Keratinocyte (primary cell): ENCODE results near the gene FHIT. TPM values are rescaled to one million over a fixed set of nuclear protein-coding genes. Genes with fewer than 3 reads are reported as not detected.

Experiments
- DNase-seq: peaks from one replicate; pipeline ENCODE4 v3.0.0-alpha.2; 2011; ENCODE audit warnings: low read depth, missing footprints, low spot score
- FAIRE-seq: peaks from 2 replicates; lab custom pipeline; 2011; peaks lifted over from hg19 to GRCh38; lab: Jason Lieb, UNC
- H2AFZ ChIP-seq: 2 replicates; pipeline ENCODE4 v1.6.0; 2012; ENCODE audit warnings: low read length, control low read depth, inconsistent platforms; ENCODE audit not compliant: control insufficient read depth
- H3K27ac ChIP-seq: 2 replicates; pipeline ENCODE4 v1.5.1; 2011; ENCODE audit warnings: low read length; ENCODE audit not compliant: control insufficient read depth, insufficient read depth
- H3K27me3 ChIP-seq: 3 replicates; pipeline ENCODE4 v1.6.0; 2011; ENCODE audit warnings: low read length; ENCODE audit not compliant: control insufficient read depth, insufficient read depth; ENCODE audit errors: extremely low read depth
- H3K36me3 ChIP-seq, 2 experiments: 2 replicates in 1 of 2; 3 replicates in 1 of 2; pipeline ENCODE4 v1.5.1; 2011; ENCODE audit warnings: low read length in 2 of 2, mild to moderate bottlenecking in 1 of 2; ENCODE audit not compliant: control insufficient read depth in 2 of 2, insufficient read depth in 2 of 2; ENCODE audit errors: extremely low read depth in 1 of 2
- H3K4me1 ChIP-seq: 3 replicates; pipeline ENCODE4 v1.5.1; 2011; ENCODE audit warnings: low read length; ENCODE audit not compliant: control insufficient read depth, insufficient read depth; ENCODE audit errors: extremely low read depth
- H3K4me2 ChIP-seq: 3 replicates; pipeline ENCODE4 v1.6.0; 2011; ENCODE audit warnings: low read depth, low read length; ENCODE audit not compliant: control insufficient read depth, insufficient read depth; ENCODE audit errors: extremely low read depth
- H3K4me3 ChIP-seq, 3 experiments: fragments of 200-600 bp in 1 of 3; sonication (generic) in 1 of 3; 2 replicates in 2 of 3; 3 replicates in 1 of 3; pipeline ENCODE4 v1.5.1; 2011 to 2016; ENCODE audit warnings: low read length in 3 of 3, mild to moderate bottlenecking in 3 of 3, control low read depth in 2 of 3, inconsistent platforms in 1 of 3, low read depth in 1 of 3, mixed read lengths in 1 of 3, mixed run types in 1 of 3, moderate library complexity in 1 of 3; ENCODE audit not compliant: control insufficient read depth in 2 of 3, insufficient read depth in 2 of 3; ENCODE audit errors: extremely low read depth in 1 of 3
- H3K79me2 ChIP-seq: 2 replicates; pipeline ENCODE4 v1.6.0; 2012; ENCODE audit warnings: low read length; ENCODE audit not compliant: control insufficient read depth, insufficient read depth
- H3K9ac ChIP-seq: 3 replicates; pipeline ENCODE4 v1.6.0; 2011; ENCODE audit warnings: low read length; ENCODE audit not compliant: control insufficient read depth, insufficient read depth; ENCODE audit errors: extremely low read depth
- H3K9me1 ChIP-seq: 3 replicates; pipeline ENCODE4 v1.6.0; 2011; ENCODE audit warnings: low read length; ENCODE audit not compliant: control insufficient read depth, insufficient read depth; ENCODE audit errors: extremely low read depth
- H3K9me3 ChIP-seq: 2 replicates; pipeline ENCODE4 v1.5.1; 2012; ENCODE audit warnings: low read depth, low read length; ENCODE audit not compliant: control insufficient read depth
- H4K20me1 ChIP-seq: 3 replicates; pipeline ENCODE4 v1.6.0; 2011; ENCODE audit warnings: low read length; ENCODE audit not compliant: control insufficient read depth, insufficient read depth; ENCODE audit errors: extremely low read depth
- EZH2 ChIP-seq: IDR thresholded peaks from one replicate; pipeline ENCODE4 v1.6.1; 2012; ENCODE audit warnings: inconsistent platforms, mild to moderate bottlenecking, low read length, moderate library complexity
- dilution Hi-C: fragments of 300-500 bp; cut with MboI; formaldehyde crosslinking; loops from one replicate; pipeline ENCODE4 v1.7.0; 2020; ENCODE audit warnings: low sequenced_read_pairs; ENCODE audit not compliant: extremely low pct_ligation_motif_present
- polyA plus RNA-seq, 5 experiments: library from polyadenylated mRNA; depleted of rRNA in 3 of 5; stranded (reverse) in 3 of 5; stranded (forward) in 1 of 5; unstranded in 1 of 5; fragments of >200 nt; gene quantifications; 1 replicate in 1 of 5; 2 replicates in 3 of 5; 3 replicates in 1 of 5; pipeline versions ENCODE4 v1.2.1 to v1.2.3, GENCODE V29; 2011 to 2012; ENCODE audit warnings: missing spikeins in 2 of 5, low read depth in 1 of 5, low replicate concordance in 1 of 5
- TF ChIP-seq, protein P1 (sequence below), 3 experiments: IDR thresholded peaks in 1 of 3; conservative IDR thresholded peaks in 1 of 3; optimal IDR thresholded peaks in 1 of 3; 2 replicates in 2 of 3; 3 replicates in 1 of 3; pipeline versions ENCODE3 to v1.5.1; 2011; ENCODE audit warnings: low read length in 3 of 3, mild to moderate bottlenecking in 3 of 3, moderate library complexity in 2 of 3, control low read depth in 1 of 3, inconsistent platforms in 1 of 3; ENCODE audit not compliant: insufficient read depth in 2 of 3; ENCODE audit errors: extremely low read depth in 1 of 3

FHIT gene
- polyA plus RNA-seq, 1 donor (not counting 4 experiments of a cell fraction or from before 2014, with no cell fraction given) = 2.2 TPM

DNA sequence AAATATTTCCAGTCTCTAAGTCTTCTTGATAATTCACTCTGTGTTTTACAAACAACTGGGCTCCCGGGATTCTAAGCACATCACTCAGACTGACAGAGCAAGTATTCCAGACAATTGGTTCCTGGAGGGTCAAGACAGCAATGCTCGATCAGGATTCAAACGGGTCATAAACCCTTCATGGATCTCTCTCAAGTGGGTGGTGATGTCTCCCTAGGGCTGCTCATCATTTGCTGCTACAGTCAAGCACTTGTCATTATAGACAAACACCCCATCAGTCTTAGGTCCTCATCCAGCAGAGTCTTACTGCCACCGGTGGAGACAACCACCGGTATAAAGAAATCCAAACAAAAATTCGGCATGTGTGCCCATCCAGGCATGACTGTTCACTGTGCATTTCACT is 921.1 kb downstream of the FHIT start:
- FAIRE-seq = no peak
- dilution Hi-C loops = no loop called here
- no peak for TF ChIP-seq EZH2
- TF ChIP-seq, protein P1, sequence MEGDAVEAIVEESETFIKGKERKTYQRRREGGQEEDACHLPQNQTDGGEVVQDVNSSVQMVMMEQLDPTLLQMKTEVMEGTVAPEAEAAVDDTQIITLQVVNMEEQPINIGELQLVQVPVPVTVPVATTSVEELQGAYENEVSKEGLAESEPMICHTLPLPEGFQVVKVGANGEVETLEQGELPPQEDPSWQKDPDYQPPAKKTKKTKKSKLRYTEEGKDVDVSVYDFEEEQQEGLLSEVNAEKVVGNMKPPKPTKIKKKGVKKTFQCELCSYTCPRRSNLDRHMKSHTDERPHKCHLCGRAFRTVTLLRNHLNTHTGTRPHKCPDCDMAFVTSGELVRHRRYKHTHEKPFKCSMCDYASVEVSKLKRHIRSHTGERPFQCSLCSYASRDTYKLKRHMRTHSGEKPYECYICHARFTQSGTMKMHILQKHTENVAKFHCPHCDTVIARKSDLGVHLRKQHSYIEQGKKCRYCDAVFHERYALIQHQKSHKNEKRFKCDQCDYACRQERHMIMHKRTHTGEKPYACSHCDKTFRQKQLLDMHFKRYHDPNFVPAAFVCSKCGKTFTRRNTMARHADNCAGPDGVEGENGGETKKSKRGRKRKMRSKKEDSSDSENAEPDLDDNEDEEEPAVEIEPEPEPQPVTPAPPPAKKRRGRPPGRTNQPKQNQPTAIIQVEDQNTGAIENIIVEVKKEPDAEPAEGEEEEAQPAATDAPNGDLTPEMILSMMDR (optimal IDR thresholded peaks at IDR 0.05 in 1 of 3, IDR thresholded peaks at IDR 0.05 in 1 of 3, conservative IDR thresholded peaks at IDR 0.05 in 1 of 3; ENCODE audit: extremely low read depth in 1 of 3, insufficient read depth in 2 of 3, low read length in 3 of 3) = no peak

DNA sequence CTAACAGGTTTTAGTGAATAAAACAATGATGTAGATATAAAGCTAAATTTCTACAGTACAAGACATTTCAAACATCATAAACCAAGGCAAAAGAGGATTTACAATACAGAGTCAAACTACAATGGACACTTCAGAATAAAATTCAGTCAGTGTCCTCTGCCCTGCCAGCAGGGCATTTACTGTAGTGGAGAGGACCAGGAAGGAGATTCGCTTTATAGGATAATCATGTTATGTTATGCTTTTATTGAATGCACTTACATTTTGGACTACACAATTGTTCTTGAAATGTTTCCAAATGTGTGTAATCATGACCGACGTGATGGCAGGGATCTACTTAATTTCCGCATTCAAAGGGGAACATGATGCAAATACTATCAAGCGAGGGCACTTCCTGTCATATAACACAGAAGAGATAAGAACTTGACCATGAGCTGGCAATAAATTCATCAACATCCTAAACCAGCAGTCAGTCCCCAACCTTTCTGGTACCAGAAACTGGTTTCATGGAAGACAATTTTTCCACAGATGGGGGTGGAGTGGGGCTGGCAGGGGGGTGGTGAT is 925.6 kb downstream of the FHIT start:
- H2AFZ ChIP-seq = no peak overlapping the region
- no peak overlapping the region for H3K27ac ChIP-seq
- H3K27me3 ChIP-seq = no peaks in the 10 kb centered on the region
- TF ChIP-seq, protein P1 (optimal IDR thresholded peaks at IDR 0.05 in 1 of 3, IDR thresholded peaks at IDR 0.05 in 1 of 3, conservative IDR thresholded peaks at IDR 0.05 in 1 of 3; ENCODE audit: extremely low read depth in 1 of 3, insufficient read depth in 2 of 3, low read length in 3 of 3) = no peak
- no peak for TF ChIP-seq EZH2
- no peaks in the 10 kb centered on the region for H3K9me3 ChIP-seq
- no peaks in the 10 kb centered on the region for H3K36me3 ChIP-seq
- no peaks in the 10 kb centered on the region for H3K4me1 ChIP-seq
- no peaks in the 10 kb centered on the region for H4K20me1 ChIP-seq
- no peak overlapping the region for H3K9ac ChIP-seq
- DNase-seq (no peak), FAIRE-seq (no peak)
- dilution Hi-C loops = no loop called here
- H3K79me2 ChIP-seq = no peaks in the 10 kb centered on the region
- H3K9me1 ChIP-seq = no peaks in the 10 kb centered on the region
- no peak overlapping the region for H3K4me2 ChIP-seq
- no peak overlapping the region for H3K4me3 ChIP-seq

More for the DNA sequence above, 921.1 kb downstream of the FHIT start:
- H3K4me1 ChIP-seq = no peaks in the 10 kb centered on the region
- H3K9me1 ChIP-seq = no peaks in the 10 kb centered on the region
- no peak overlapping the region for H3K9ac ChIP-seq
- no peak overlapping the region for H3K4me3 ChIP-seq
- H4K20me1 ChIP-seq = no peaks in the 10 kb centered on the region
- no peaks in the 10 kb centered on the region for H3K36me3 ChIP-seq
- no peaks in the 10 kb centered on the region for H3K79me2 ChIP-seq
- H3K27me3 ChIP-seq = no peaks in the 10 kb centered on the region
- no peak overlapping the region for H3K4me2 ChIP-seq
- DNase-seq = no peak
- H3K9me3 ChIP-seq = no peaks in the 10 kb centered on the region
- H2AFZ ChIP-seq = no peak overlapping the region
- H3K27ac ChIP-seq = no peak overlapping the region
